NCI-H1092 (cell line): ENCODE data around the gene DALRD3.

Experiments used
- DNase-seq: peaks from one replicate; lab custom pipeline; 2025; lab: John Stamatoyannopoulos, UW

DALRD3 gene

GRCh38 chr3:48974076-48974864, 44.1 kb downstream of the DALRD3 start:
- no peak for DNase-seq

- no peak for DNase-seq
These were observed 47.8 kb downstream of the DALRD3 start for GRCh38 chr3:48970586-48970985.

- DNase-seq = no peak
These were observed 51.5 kb downstream of the DALRD3 start for GRCh38 chr3:48966876-48967361.

GRCh38 chr3:48966367-48966766, 52.0 kb downstream of the DALRD3 start:
- DNase-seq = no peak
